BLaER1 (cell line): Measurements from ENCODE around the gene FABP7.

ENCODE experiments used
- H3K27ac ChIP-seq: shearing (Covaris generic); formaldehyde crosslinking; 2 replicates; pipeline ENCODE4 v1.8.1; 2022
- H3K27me3 ChIP-seq: shearing (Covaris generic); formaldehyde crosslinking; 2 replicates; pipeline ENCODE4 v1.8.1; 2022
- H3K36me3 ChIP-seq: shearing (Covaris generic); formaldehyde crosslinking; 2 replicates; pipeline ENCODE4 v1.8.1; 2022
- H3K4me1 ChIP-seq: shearing (Covaris generic); formaldehyde crosslinking; 2 replicates; pipeline ENCODE4 v1.8.1; 2022
- H3K4me2 ChIP-seq: shearing (Covaris generic); formaldehyde crosslinking; 2 replicates; pipeline ENCODE4 v1.8.1; 2022
- H3K4me3 ChIP-seq: shearing (Covaris generic); formaldehyde crosslinking; 2 replicates; pipeline ENCODE4 v1.8.1; 2022
- H3K9ac ChIP-seq: shearing (Covaris generic); formaldehyde crosslinking; 2 replicates; pipeline ENCODE4 v1.8.1; 2022
- H3K9me3 ChIP-seq: shearing (Covaris generic); formaldehyde crosslinking; 2 replicates; pipeline ENCODE4 v1.8.1; 2022
- H4K20me1 ChIP-seq: shearing (Covaris generic); formaldehyde crosslinking; 2 replicates; pipeline ENCODE4 v1.8.1; 2022
- Cebpa-rat ChIP-seq: shearing (Covaris generic); IDR thresholded peaks from 2 replicates; pipeline ENCODE4 v1.8.1; 2022

Gene FABP7

DNA sequence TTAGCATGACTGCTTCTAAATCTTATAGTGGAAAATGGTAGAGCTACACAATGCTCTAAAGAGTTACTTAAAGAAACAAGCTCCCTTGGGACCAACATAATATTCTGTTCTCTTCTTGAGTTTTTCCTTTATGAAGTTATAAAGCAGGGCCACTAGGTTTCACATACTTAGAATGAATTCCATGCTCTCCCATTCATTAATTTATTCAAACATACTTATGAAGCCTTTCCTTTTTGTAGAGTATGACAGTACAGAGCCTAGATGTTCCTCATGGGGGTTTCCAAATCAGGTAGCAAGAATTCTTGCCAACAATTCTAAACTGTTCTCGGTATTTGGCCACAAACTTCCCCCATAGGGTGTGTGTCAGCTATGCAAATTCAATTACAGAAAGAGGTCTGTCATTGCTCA is 20.6 kb upstream of the FABP7 start:
- no peak overlapping the region for H3K9ac ChIP-seq
- H3K4me2 ChIP-seq: no peak overlapping the region
- H3K4me3 ChIP-seq: no peak overlapping the region
- H3K27me3 ChIP-seq: no peaks in the 10 kb centered on the region
- H3K4me1 ChIP-seq: no peaks in the 10 kb centered on the region
- no peaks in the 10 kb centered on the region for H3K9me3 ChIP-seq
- H3K36me3 ChIP-seq: no peaks in the 10 kb centered on the region
- H4K20me1 ChIP-seq: no peaks in the 10 kb centered on the region
- no peak overlapping the region for H3K27ac ChIP-seq
- TF ChIP-seq Cebpa-rat: no peak

DNA sequence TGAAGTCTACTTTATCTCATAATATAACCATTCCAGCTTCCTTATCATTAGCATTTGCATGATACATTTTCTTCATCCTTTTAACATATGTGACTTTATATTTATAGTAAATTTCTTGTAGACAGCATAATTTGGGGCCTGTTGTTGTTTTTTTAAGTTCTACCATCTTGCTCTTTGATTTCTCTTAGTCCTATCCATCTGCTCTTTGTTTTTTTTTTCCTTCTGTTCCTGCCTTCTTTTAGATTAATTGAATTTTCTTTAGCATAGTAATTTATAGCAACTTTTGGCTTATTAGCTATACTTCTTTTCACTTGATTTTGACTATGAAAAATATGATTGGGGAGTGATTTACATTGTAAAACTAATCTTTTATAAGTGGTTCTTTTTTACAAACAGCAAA is 19.2 kb upstream of the FABP7 start:
- Histone ChIP-seq H3K4me1 (no peaks in the 10 kb centered on the region), H3K4me3 (no peak overlapping the region), H3K27me3 (no peaks in the 10 kb centered on the region), H3K9me3 (no peaks in the 10 kb centered on the region), H3K27ac (no peak overlapping the region), H3K36me3 (no peaks in the 10 kb centered on the region), H4K20me1 (no peaks in the 10 kb centered on the region), H3K4me2 (no peak overlapping the region), H3K9ac (no peak overlapping the region)
- no peak for TF ChIP-seq Cebpa-rat

DNA sequence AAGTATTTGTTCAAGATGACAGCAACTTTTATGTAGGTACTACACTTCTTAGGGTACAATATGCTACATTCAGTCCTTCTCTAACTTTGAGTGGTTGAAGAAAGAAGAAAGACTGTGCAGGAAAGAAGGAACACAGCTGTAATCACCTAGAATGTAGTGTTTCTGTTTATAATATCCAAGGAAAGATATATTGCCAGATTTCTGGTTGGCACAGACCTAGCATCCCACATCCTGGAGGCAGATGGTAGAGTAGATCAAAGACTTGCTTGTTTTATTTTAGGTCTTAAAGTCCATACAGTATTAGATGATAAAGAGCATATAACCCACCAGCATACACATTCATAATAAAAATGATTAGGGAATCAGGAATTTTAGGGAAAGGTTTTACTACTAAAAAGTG is 13.3 kb upstream of the FABP7 start:
- Histone ChIP-seq H3K36me3 (no peaks in the 10 kb centered on the region), H3K27me3 (no peaks in the 10 kb centered on the region), H3K4me3 (no peak overlapping the region), H3K27ac (no peak overlapping the region), H3K9ac (no peak overlapping the region), H3K4me2 (no peak overlapping the region), H4K20me1 (no peaks in the 10 kb centered on the region), H3K9me3 (no peaks in the 10 kb centered on the region), H3K4me1 (no peaks in the 10 kb centered on the region)
- no peak for TF ChIP-seq Cebpa-rat

DNA sequence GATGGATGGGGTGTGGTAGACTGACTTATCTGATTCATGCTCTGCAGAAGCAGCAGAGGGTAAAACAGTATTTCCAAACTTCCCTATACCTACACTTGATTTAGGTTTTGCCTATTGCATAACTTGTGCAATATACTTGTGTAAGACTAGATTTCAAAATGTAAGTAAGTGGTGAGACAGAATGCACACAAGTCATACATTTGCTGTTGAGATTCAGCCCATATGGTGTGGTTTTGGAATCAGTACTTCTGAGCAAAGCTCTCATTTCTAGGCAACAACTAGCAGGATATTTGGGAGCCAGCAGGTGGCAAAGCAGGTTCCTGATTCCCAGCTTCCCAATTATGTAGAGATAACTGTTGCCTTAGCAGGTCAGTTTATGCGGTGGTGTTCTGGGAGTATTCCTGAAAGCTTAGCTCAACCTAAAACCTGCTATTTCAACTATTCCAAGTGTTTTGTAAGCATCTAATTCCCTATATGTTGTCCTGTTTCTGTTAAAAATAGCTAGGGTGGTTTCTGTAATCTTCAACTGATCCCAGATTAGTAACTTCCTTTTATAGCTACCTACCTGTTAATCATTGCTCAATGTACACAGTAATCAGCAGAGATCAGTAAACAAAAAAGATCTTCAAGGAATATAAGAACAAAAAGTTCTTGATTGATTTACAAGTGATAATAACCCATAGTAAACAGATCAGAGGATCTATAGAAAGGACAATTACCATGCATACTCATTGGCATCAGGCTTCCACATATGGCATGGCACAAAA is 8.5 kb upstream of the FABP7 start:
- no peak overlapping the region for H3K4me2 ChIP-seq
- H3K9me3 ChIP-seq: no peaks in the 10 kb centered on the region
- H3K4me3 ChIP-seq: no peak overlapping the region
- H3K36me3 ChIP-seq: no peaks in the 10 kb centered on the region
- no peaks in the 10 kb centered on the region for H3K27me3 ChIP-seq
- no peak overlapping the region for H3K27ac ChIP-seq
- no peak overlapping the region for H3K9ac ChIP-seq
- TF ChIP-seq Cebpa-rat: peak; percentile 20; the same call in 1 of the 2 replicates
- no peaks in the 10 kb centered on the region for H4K20me1 ChIP-seq
- no peaks in the 10 kb centered on the region for H3K4me1 ChIP-seq

DNA sequence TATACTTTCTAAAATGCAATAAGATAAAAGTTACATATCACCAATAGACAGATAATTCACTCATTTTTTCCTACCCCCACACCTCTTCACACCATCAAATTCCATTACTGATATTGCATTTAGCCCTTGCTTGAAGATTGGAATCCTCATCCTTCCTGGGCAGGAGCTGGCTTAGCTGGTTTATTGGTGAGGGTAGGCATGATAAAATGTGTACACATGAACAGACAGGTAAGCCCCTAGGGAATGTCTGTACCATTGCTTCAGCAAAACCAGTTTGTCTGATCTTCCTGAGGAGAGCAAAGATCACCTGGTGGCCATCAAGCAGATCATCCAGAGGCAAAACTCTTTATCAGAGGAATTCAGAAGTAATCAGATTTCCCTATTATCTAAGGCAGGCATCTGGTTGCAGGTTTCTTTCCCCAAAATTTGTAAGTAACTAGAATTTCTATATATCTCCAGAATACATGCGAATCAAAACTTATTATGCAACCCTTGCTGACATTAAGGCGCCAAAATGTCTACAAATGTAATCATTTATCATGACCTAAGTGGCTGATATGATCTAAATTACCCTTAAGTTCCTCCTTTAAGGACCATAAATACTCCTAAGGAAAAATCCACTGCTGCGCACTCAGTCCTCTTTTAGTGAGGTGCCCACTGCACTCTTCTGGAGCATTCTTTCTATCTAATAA is 6.6 kb upstream of the FABP7 start:
- no peak overlapping the region for H3K4me3 ChIP-seq
- no peak overlapping the region for H3K4me2 ChIP-seq
- no peaks in the 10 kb centered on the region for H4K20me1 ChIP-seq
- no peak for TF ChIP-seq Cebpa-rat
- H3K27me3 ChIP-seq: no peaks in the 10 kb centered on the region
- no peak overlapping the region for H3K27ac ChIP-seq
- no peaks in the 10 kb centered on the region for H3K36me3 ChIP-seq
- no peaks in the 10 kb centered on the region for H3K4me1 ChIP-seq
- no peak overlapping the region for H3K9ac ChIP-seq
- H3K9me3 ChIP-seq: no peaks in the 10 kb centered on the region

DNA sequence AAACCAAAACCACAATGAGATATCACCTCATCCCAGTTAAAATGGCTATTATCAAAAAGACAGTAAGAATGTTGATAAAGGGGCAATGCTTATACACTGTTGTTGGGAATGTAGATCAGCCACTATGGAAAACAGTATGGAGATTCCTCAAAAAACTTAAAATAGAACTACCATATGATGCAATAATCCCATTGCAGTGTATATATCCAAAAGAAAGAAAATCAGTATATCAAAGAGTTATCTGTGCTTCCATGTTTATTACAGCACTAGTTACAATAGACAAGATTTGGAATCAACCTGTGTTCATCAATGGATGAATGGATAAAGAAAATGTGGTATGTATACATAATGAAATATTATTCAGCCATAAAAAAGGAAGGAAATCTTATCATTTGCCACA is 3.5 kb upstream of the FABP7 start:
- no peak overlapping the region for H3K4me3 ChIP-seq
- no peak overlapping the region for H3K9ac ChIP-seq
- H3K4me2 ChIP-seq: no peak overlapping the region
- TF ChIP-seq Cebpa-rat: no peak
- H3K36me3 ChIP-seq: no peaks in the 10 kb centered on the region
- H3K27ac ChIP-seq: no peak overlapping the region
- H4K20me1 ChIP-seq: no peaks in the 10 kb centered on the region
- H3K27me3 ChIP-seq: no peaks in the 10 kb centered on the region
- no peaks in the 10 kb centered on the region for H3K4me1 ChIP-seq
- no peaks in the 10 kb centered on the region for H3K9me3 ChIP-seq

DNA sequence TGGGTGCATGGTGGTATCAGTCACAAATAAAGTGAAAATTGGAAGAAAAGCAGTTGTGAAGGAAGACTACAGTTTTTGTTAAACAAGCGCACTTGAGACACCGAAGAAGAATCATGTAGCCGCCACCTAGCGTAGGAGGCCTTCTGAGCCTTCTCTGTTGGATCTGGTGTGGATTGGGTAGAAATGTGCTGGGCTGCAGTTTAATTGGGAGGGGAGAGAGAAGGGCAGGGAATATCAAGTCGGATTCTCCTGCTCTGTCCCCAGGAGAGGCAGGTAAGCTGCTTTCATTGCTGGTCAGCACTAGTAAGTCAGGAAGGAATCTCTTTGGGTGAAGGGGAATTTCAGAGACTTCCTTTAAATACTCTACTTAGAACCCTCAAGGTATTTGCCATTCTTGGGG is 1.2 kb upstream of the FABP7 start:
- H3K36me3 ChIP-seq: no peaks in the 10 kb centered on the region
- no peak overlapping the region for H3K4me3 ChIP-seq
- no peaks in the 10 kb centered on the region for H4K20me1 ChIP-seq
- H3K4me2 ChIP-seq: no peak overlapping the region
- no peaks in the 10 kb centered on the region for H3K9me3 ChIP-seq
- no peaks in the 10 kb centered on the region for H3K27me3 ChIP-seq
- H3K4me1 ChIP-seq: no peaks in the 10 kb centered on the region
- H3K9ac ChIP-seq: no peak overlapping the region
- H3K27ac ChIP-seq: no peak overlapping the region
- TF ChIP-seq Cebpa-rat: no peak

DNA sequence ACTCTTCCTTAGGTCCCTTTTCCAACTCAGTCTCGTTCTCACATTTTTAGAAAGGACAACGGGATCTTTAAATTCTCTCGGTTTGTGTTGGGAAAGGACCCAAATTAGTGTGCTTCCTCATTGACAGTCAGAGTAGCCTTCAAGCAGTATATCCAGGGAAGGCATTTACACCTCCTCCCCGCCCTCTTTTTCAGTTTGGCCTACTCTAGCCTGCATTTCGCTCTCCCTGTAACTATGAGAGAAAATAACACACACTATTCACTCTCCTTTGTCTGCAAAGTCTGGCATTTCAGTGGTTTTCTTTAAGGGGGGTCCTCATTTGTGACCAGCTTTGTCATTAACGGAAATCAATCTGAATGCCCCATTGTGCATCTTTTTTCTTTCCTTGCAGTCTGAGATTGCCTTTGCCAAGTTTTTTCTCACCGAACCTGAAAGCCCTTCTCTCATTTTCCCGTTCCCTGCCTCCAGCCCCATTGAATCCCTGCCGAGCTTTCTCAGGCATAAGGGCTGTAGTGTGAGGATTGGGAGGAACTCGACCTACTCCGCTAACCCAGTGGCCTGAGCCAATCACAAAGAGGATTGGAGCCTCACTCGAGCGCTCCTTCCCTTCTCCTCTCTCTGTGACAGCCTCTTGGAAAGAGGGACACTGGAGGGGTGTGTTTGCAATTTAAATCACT is 393 bp upstream of the FABP7 start:
- H3K27ac ChIP-seq: no peak overlapping the region
- no peaks in the 10 kb centered on the region for H3K4me1 ChIP-seq
- no peaks in the 10 kb centered on the region for H3K9me3 ChIP-seq
- H3K27me3 ChIP-seq: no peaks in the 10 kb centered on the region
- no peak overlapping the region for H3K4me3 ChIP-seq
- no peak overlapping the region for H3K9ac ChIP-seq
- TF ChIP-seq Cebpa-rat: no peak
- no peaks in the 10 kb centered on the region for H4K20me1 ChIP-seq
- no peaks in the 10 kb centered on the region for H3K36me3 ChIP-seq
- no peak overlapping the region for H3K4me2 ChIP-seq

DNA sequence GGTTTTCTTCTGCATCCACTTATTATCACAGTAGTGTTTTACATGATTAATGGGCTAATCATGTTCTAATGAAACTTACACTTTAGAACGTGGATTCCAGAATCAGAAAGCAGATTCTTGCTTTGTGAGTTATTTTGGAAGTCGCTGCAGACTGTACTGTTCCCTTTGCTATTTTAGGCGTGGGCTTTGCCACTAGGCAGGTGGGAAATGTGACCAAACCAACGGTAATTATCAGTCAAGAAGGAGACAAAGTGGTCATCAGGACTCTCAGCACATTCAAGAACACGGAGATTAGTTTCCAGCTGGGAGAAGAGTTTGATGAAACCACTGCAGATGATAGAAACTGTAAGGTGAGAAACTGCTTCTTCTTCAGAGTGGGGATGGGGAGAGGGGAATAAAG is 598 bp downstream of the FABP7 start:
- Histone ChIP-seq H3K4me3 (no peak overlapping the region), H3K27me3 (no peaks in the 10 kb centered on the region), H3K36me3 (no peaks in the 10 kb centered on the region), H3K9me3 (no peaks in the 10 kb centered on the region), H4K20me1 (no peaks in the 10 kb centered on the region), H3K4me1 (no peaks in the 10 kb centered on the region), H3K4me2 (no peak overlapping the region), H3K9ac (no peak overlapping the region), H3K27ac (no peak overlapping the region)
- TF ChIP-seq Cebpa-rat: no peak

DNA sequence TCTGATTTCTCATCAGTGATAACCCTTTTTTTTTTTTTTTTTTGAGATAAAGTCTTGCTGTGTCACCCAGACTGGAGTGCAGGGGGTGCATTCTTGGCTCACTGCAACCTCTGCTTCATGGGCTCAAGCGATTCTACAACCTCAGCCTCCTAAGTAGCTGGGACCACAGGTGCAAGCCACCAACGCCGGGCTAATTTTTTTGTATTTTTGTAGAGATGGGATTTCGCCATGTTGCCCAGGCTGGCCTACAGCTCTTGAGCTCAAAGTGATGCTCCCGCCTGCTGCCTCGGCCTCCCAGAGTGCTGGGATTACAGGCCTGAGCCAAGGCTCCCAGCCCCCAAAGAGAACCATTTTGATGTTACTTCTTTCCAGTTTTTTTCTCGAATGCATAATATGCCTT is 2.2 kb downstream of the FABP7 start:
- no peaks in the 10 kb centered on the region for H3K27me3 ChIP-seq
- H3K9me3 ChIP-seq: no peaks in the 10 kb centered on the region
- H3K4me2 ChIP-seq: no peak overlapping the region
- no peak overlapping the region for H3K9ac ChIP-seq
- no peak overlapping the region for H3K27ac ChIP-seq
- H3K36me3 ChIP-seq: no peaks in the 10 kb centered on the region
- TF ChIP-seq Cebpa-rat: no peak
- no peaks in the 10 kb centered on the region for H4K20me1 ChIP-seq
- H3K4me3 ChIP-seq: no peak overlapping the region
- no peaks in the 10 kb centered on the region for H3K4me1 ChIP-seq
